SK-N-SH (cell line): Measurements from ENCODE around the gene FERMT1. TPM values are rescaled to one million over a fixed set of nuclear protein-coding genes. Genes with fewer than 3 reads are reported as not detected.

Experiments used
- CTCF ChIA-PET: fragments of 300-600, 350-600 bp; formaldehyde crosslinking; extraction: SDS; loops from one replicate; lab custom pipeline; 2021; lab: Yijun Ruan, JAX
- POLR2A ChIA-PET: fragments of 350-600 bp; sonication (Branson Sonifier 250); formaldehyde crosslinking; extraction: SDS; loops from one replicate; lab custom pipeline; 2020; ENCODE audit warnings: antibody characterized with exemption, inconsistent platforms; lab: Yijun Ruan, JAX
- DNase-seq: peaks from one replicate; pipeline ENCODE4 v3.0.0; 2012
- H2AFZ ChIP-seq: fragments of 200-600 bp; sonication (generic); 2 replicates; pipeline ENCODE4 v1.8.1; 2016; ENCODE audit warnings: antibody characterized with exemption, mild to moderate bottlenecking, low read depth
- H3F3A ChIP-seq: fragments of 200-600 bp; sonication (generic); replicated peaks from 2 replicates; pipeline ENCODE3; 2016; ENCODE audit warnings: antibody characterized with exemption, mild to moderate bottlenecking; ENCODE audit not compliant: insufficient read depth
- H3K27ac ChIP-seq, 2 experiments: fragments of 200-500 bp in 1 of 2; fragments of 200-600 bp in 1 of 2; sonication (Bioruptor generic) in 1 of 2; sonication (generic), shearing (Covaris generic) in 1 of 2; 2 replicates each; pipeline versions ENCODE4 v1.5.1 to v1.6.1; 2014 to 2016; ENCODE audit warnings: low read depth in 2 of 2, inconsistent platforms in 1 of 2, low read length in 1 of 2, mild to moderate bottlenecking in 1 of 2, mixed read lengths in 1 of 2
- H3K27me3 ChIP-seq: fragments of 200-600 bp; sonication (generic), shearing (Covaris generic); 2 replicates; pipeline ENCODE4 v1.6.1; 2016; ENCODE audit warnings: mixed run types; ENCODE audit not compliant: insufficient read depth
- H3K36me3 ChIP-seq, 2 experiments: fragments of 200-500 bp in 1 of 2; fragments of 200-600 bp in 1 of 2; sonication (Bioruptor generic) in 1 of 2; sonication (generic) in 1 of 2; replicated peaks in 1 of 2; 2 replicates each; pipeline versions ENCODE3 to v1.5.1; 2014 to 2016; ENCODE audit warnings: low read length in 1 of 2, mild to moderate bottlenecking in 1 of 2; ENCODE audit not compliant: insufficient read depth in 2 of 2, control insufficient read depth in 1 of 2
- H3K4me1 ChIP-seq, 2 experiments: fragments of 200-500 bp in 1 of 2; fragments of 200-600 bp in 1 of 2; sonication (Bioruptor generic) in 1 of 2; sonication (generic), shearing (Covaris generic) in 1 of 2; 2 replicates each; pipeline versions ENCODE4 v1.5.1 to v1.6.1; 2014 to 2016; ENCODE audit warnings: low read depth in 1 of 2, low read length in 1 of 2, mixed run types in 1 of 2; ENCODE audit not compliant: insufficient read depth in 2 of 2, control insufficient read depth in 1 of 2
- H3K4me2 ChIP-seq: fragments of 200-600 bp; sonication (generic), shearing (Covaris generic); 2 replicates; pipeline ENCODE4 v1.6.1; 2017; ENCODE audit warnings: mixed run types
- H3K4me3 ChIP-seq, 2 experiments: fragments of 200-500 bp in 1 of 2; fragments of 200-600 bp in 1 of 2; sonication (Bioruptor generic) in 1 of 2; sonication (generic), shearing (Covaris generic) in 1 of 2; 2 replicates each; pipeline versions ENCODE4 v1.5.1 to v1.8.1; 2014 to 2016; ENCODE audit warnings: low read depth in 2 of 2, inconsistent platforms in 1 of 2, low read length in 1 of 2, mild to moderate bottlenecking in 1 of 2, mixed read lengths in 1 of 2, moderate library complexity in 1 of 2
- H3K79me2 ChIP-seq: fragments of 200-600 bp; sonication (generic); 2 replicates; pipeline ENCODE4 v1.8.1; 2017; ENCODE audit warnings: mild to moderate bottlenecking; ENCODE audit not compliant: insufficient read depth
- H3K9ac ChIP-seq: fragments of 200-600 bp; sonication (generic); 2 replicates; pipeline ENCODE4 v1.6.1; 2017; ENCODE audit warnings: mixed run types
- H3K9me2 ChIP-seq: fragments of 200-600 bp; sonication (generic); 2 replicates; pipeline ENCODE4 v1.6.1; 2017; ENCODE audit warnings: mixed run types
- H3K9me3 ChIP-seq: fragments of 200-600 bp; sonication (generic); 2 replicates; pipeline ENCODE4 v1.6.1; 2017; ENCODE audit warnings: mixed run types, mild to moderate bottlenecking, moderate library complexity
- H4K20me1 ChIP-seq: fragments of 200-600 bp; sonication (generic); 2 replicates; pipeline ENCODE4 v1.6.1; 2017; ENCODE audit warnings: mild to moderate bottlenecking, mixed run types; ENCODE audit not compliant: insufficient read depth
- CHD2 ChIP-seq: fragments of 150-350 bp; IDR thresholded peaks from 2 replicates; pipeline ENCODE4 v1.6.1; 2018; ENCODE audit warnings: low read length; ENCODE audit not compliant: partially characterized antibody
- EP300 ChIP-seq, 2 experiments: IDR thresholded peaks; 2 replicates each; pipeline versions ENCODE4 v1.4.0 to v1.6.1; 2012; ENCODE audit warnings: borderline replicate concordance in 1 of 2, low read depth in 1 of 2, low read length in 1 of 2
- EZH2phosphoT487 ChIP-seq: fragments of 200-600 bp; sonication (generic); IDR thresholded peaks from 2 replicates; pipeline ENCODE4 v1.6.1; 2017; ENCODE audit warnings: low read depth, mixed run types, mild to moderate bottlenecking, antibody characterized with exemption, moderate library complexity, borderline replicate concordance
- FOXJ3 ChIP-seq: sonication (generic); formaldehyde crosslinking; IDR thresholded peaks from 2 replicates; pipeline ENCODE4 v1.5.1; 2020; ENCODE audit warnings: mild to moderate bottlenecking, missing genetic modification reagents
- FOXM1 ChIP-seq: IDR thresholded peaks from 2 replicates; pipeline ENCODE4 v1.4.0; 2012; ENCODE audit warnings: low read depth, mild to moderate bottlenecking
- GABPA ChIP-seq: IDR thresholded peaks from 2 replicates; pipeline ENCODE4 v1.4.0; 2012; ENCODE audit warnings: low read depth, mild to moderate bottlenecking
- JUND ChIP-seq: IDR thresholded peaks from 2 replicates; pipeline ENCODE4 v1.4.0; 2012
- MEF2A ChIP-seq: IDR thresholded peaks from 2 replicates; pipeline ENCODE4 v1.4.0; 2012; ENCODE audit warnings: low read depth, borderline replicate concordance
- MXI1 ChIP-seq: IDR thresholded peaks from 2 replicates; pipeline ENCODE4 v1.6.1; 2012; ENCODE audit warnings: mild to moderate bottlenecking, low read depth, low read length, improper control_type of control experiment
- POLR2AphosphoS5 ChIP-seq: IDR thresholded peaks from 2 replicates; pipeline ENCODE4 v1.6.1; 2012; ENCODE audit warnings: low read depth, low read length
- RCOR1 ChIP-seq: fragments of 150-350 bp; IDR thresholded peaks from 2 replicates; pipeline ENCODE4 v1.6.1; 2017; ENCODE audit warnings: antibody characterized with exemption, low read length
- RFX5 ChIP-seq: IDR thresholded peaks from 2 replicates; pipeline ENCODE4 v1.6.1; 2012; ENCODE audit warnings: mild to moderate bottlenecking, improper control_type of control experiment, low read length
- RXRA ChIP-seq: IDR thresholded peaks from 2 replicates; pipeline ENCODE4 v1.4.0; 2012; ENCODE audit warnings: low read depth, mild to moderate bottlenecking, borderline replicate concordance
- SIN3A ChIP-seq: IDR thresholded peaks from 2 replicates; pipeline ENCODE4 v1.6.1; 2012; ENCODE audit warnings: low read depth, mild to moderate bottlenecking, low read length, moderate library complexity, borderline replicate concordance
- TEAD4 ChIP-seq: IDR thresholded peaks from 2 replicates; pipeline ENCODE4 v1.4.0; 2012; ENCODE audit warnings: mild to moderate bottlenecking, borderline replicate concordance; ENCODE audit not compliant: insufficient read depth
- USF1 ChIP-seq: IDR thresholded peaks from 2 replicates; pipeline ENCODE4 v1.4.0; 2012; ENCODE audit warnings: low read depth, borderline replicate concordance
- USF2 ChIP-seq: fragments of 150-350 bp; IDR thresholded peaks from 2 replicates; pipeline ENCODE4 v1.6.1; 2017; ENCODE audit warnings: antibody characterized with exemption, low read length, low read depth, borderline replicate concordance
- YY1 ChIP-seq: IDR thresholded peaks from 2 replicates; pipeline ENCODE4 v1.4.0; 2012; ENCODE audit warnings: low read depth, mild to moderate bottlenecking
- WGBS: methylation state at CpG from one replicate; pipeline ENCODE4 v1.1.6; 2017; ENCODE audit warnings: low lambda C conversion rate; 5-methylcytosine and 5-hydroxymethylcytosine counted together
- polyA plus RNA-seq, 3 experiments: library from polyadenylated mRNA; depleted of rRNA; stranded (reverse); fragments of >200 nt; gene quantifications; 2 replicates each; pipeline ENCODE4 v1.2.3, GENCODE V29; 2012
- TF ChIP-seq, protein P1 (sequence below): IDR thresholded peaks from 2 replicates; pipeline ENCODE4 v1.4.0; 2012; ENCODE audit warnings: low read depth

The FERMT1 gene
- polyA plus RNA-seq, 1 of the 3 experiments (the other 2 are of a cell fraction): 0.81 TPM

GRCh38 chr20:6086868-6087267 is 36.0 kb downstream of the FERMT1 start:
- Histone ChIP-seq H3F3A (no peaks in the 10 kb centered on the region), H3K4me1 (no peaks in the 10 kb centered on the region), H3K9me3 (no peaks in the 10 kb centered on the region), H3K79me2 (no peaks in the 10 kb centered on the region), H3K4me3 (no peak overlapping the region), H3K27ac (no peak overlapping the region), H3K27me3 (peaks cover 4% of the 10 kb centered on the region; the same call in 1 of the 2 replicates), H3K9me2 (no peaks in the 10 kb centered on the region), H3K36me3 (no peaks in the 10 kb centered on the region), H4K20me1 (no peaks in the 10 kb centered on the region), H3K9ac (no peak overlapping the region), H2AFZ (no peak overlapping the region), H3K4me2 (no peak overlapping the region)
- DNase-seq: no peak
- WGBS: 76% methylated on average over 2 of the region's 2 CpGs
- no peak for TF ChIP-seq USF1
- TF ChIP-seq TEAD4: no peak
- no peak for TF ChIP-seq USF2
- no peak for TF ChIP-seq POLR2AphosphoS5
- TF ChIP-seq EP300 (IDR thresholded peaks at IDR 0.05; ENCODE audit: borderline replicate concordance in 1 of 2, low read depth in 1 of 2, low read length in 1 of 2): no peak
- TF ChIP-seq RXRA: no peak
- no peak for TF ChIP-seq EZH2phosphoT487
- TF ChIP-seq RCOR1: no peak
- TF ChIP-seq MXI1: no peak
- no peak for TF ChIP-seq SIN3A
- no peak for TF ChIP-seq FOXJ3 (CRISPR knock-in tag)
- TF ChIP-seq FOXM1: no peak
- TF ChIP-seq MEF2A: no peak
- no peak for TF ChIP-seq GABPA
- TF ChIP-seq, protein P1, sequence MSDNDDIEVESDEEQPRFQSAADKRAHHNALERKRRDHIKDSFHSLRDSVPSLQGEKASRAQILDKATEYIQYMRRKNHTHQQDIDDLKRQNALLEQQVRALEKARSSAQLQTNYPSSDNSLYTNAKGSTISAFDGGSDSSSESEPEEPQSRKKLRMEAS: no peak
- no peak for TF ChIP-seq RFX5
- CTCF ChIA-PET: interaction anchor here (2.3 kb wide), 1 partner anchor 9 kb away, joined by 6 read pairs; no protein-coding TSS in a partner anchor
- POLR2A ChIA-PET: no interaction called here

- CTCF ChIA-PET: interaction anchor here (2.7 kb wide), 1 partner anchor 555 kb away, joined by 17 read pairs; no protein-coding TSS in a partner anchor
- Histone ChIP-seq H3K9me3 (no peaks in the 10 kb centered on the region), H3K79me2 (no peaks in the 10 kb centered on the region), H4K20me1 (no peaks in the 10 kb centered on the region), H2AFZ (no peak overlapping the region), H3K4me2 (no peak overlapping the region), H3K4me3 (no peak overlapping the region), H3K27me3 (no peaks in the 10 kb centered on the region; the same call in 1 of the 2 replicates), H3F3A (no peaks in the 10 kb centered on the region), H3K36me3 (no peaks in the 10 kb centered on the region), H3K9me2 (no peaks in the 10 kb centered on the region), H3K4me1 (no peaks in the 10 kb centered on the region), H3K27ac (no peak overlapping the region), H3K9ac (no peak overlapping the region)
- POLR2A ChIA-PET: no interaction called here
- no peak for DNase-seq
- WGBS: 70% methylated on average over 5 of the region's 9 CpGs
- TF ChIP-seq YY1: no peak
- TF ChIP-seq CHD2: no peak
- TF ChIP-seq FOXJ3 (CRISPR knock-in tag): no peak
- TF ChIP-seq JUND: no peak
- no peak for TF ChIP-seq GABPA
Measured at GRCh38 chr20:6083926-6084325, 38.9 kb downstream of the FERMT1 start.
